Measurements from ENCODE around the gene SACS.

GRCh38 chr13:23392313-23392712 lies 41.2 kb downstream of the SACS start:
- no peak for TF ChIP-seq CTCF (conservative IDR thresholded peaks at IDR 0.05 in 1 of 2, IDR thresholded peaks at IDR 0.05 in 1 of 2; ENCODE audit: extremely low read depth in 1 of 2, insufficient read depth in 1 of 2, low read depth in 1 of 2, low read length in 2 of 2)
- TF ChIP-seq EZH2 (IDR thresholded peaks at IDR 0.05; ENCODE audit: borderline replicate concordance, low read length) = no peak

Measured in mammary epithelial cell (primary cell).